Kidney tubule cell (primary cell): ENCODE data around the gene CD200R1L.
A peak's percentile ranks its signal among the peaks of the same experiment; 100 is the strongest.

ENCODE experiments used
- DNase-seq: peaks from one replicate; pipeline ENCODE4 v3.0.0-alpha.2; 2018; ENCODE audit warnings: low spot score

The CD200R1L gene

GRCh38 chr3:112818289-112818688 lies 28.4 kb downstream of the CD200R1L start:
- no peak for DNase-seq

DNA sequence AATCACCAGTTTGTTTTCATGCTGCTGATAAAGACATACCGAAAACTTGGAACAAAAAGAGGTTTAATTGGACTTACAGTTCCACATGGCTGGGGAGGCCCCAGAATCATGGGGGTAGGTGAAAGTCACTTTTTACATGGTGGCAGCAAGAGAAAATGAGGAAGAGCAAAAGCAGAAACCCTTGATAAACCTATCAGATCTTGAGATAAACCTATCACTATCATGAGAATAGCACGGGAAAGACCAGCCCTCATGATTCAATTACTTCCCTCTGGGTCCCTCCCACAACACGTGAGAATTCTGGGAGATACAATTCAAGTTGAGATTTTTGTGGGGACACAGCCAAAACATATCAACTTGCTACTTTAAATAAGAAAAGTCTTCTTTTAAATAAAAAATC lies 28.9 kb downstream of the CD200R1L start:
- no peak for DNase-seq

GRCh38 chr3:112817271-112817670 lies 29.4 kb downstream of the CD200R1L start:
- no peak for DNase-seq

DNA sequence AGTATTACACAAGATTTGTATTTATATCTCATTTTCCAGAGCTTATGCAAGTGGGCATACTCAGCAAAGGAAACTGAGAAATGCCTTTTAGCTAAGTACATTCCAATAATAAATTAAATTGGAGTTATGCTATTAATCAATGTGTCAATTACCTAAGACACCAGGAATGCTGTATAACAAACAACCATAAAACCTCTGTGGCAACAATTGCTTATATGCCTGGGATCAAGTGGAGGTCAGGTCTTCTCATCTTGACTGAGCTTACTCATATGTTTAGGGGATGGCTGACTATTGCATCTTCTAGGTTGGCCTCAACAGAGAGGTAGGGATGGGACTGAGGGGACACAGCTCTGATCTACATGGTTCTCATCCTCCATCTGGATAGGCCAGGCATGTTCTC lies 30.7 kb downstream of the CD200R1L start:
- DNase-seq, result no peak

- peak; percentile 53 for DNase-seq
Observed at GRCh38 chr3:112814266-112814665, 32.4 kb downstream of the CD200R1L start.

- DNase-seq, result peak; percentile 13
Observed at GRCh38 chr3:112813723-112814171, 32.9 kb downstream of the CD200R1L start.

DNA sequence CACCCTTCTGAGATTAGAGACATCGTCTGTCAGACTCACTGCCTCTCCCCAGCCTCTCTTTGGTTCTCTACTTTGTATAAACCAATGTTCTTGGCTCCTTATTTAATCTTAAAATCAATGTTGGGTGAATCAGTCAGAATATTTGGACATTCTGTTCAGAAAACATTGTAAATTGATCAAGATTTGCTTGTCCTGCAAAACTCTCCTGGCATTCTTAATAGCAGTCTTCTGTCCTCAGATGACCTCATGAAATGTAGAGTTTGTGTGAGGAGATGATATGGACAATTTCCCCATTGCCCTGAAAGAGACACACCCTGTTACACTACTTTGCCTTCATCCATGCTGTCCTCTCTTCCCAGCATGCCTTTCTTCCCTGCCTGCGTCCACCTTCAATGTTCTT lies 33.6 kb downstream of the CD200R1L start:
- no peak for DNase-seq

DNA sequence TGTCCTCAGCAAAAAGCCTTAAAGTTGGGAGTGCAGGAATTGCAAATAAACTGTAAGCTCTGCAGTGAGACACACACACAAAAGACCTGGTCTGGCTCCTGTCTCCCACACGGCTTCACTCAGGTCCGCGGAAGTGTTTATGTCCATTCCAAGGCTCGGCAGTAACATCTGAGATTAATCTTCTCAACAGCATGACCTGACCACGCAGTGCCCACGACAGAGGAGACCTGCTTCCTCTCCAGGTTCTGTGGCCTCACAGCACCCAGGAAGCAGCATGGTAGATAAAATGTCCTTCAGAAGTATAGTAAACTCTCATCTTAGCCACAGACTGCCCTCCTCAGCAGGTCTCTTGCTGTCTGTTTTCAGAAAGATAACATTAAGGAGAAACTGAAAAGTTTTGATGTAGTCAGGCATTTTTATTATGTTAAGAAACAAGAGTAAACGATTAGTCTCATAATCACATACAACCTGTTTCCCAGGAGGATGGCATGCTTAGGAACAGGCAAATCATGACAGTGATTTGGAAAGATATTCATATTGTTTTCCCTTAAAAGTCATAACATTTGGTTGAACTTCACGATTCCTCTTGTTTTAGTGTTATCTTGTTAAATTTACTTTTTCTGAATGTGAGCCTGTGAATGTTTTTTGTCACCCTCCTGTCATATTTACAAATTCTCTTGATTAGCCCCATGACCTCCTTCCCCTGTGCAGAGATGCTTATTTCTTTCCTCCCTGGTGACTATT lies 34.6 kb downstream of the CD200R1L start:
- DNase-seq, result no peak

DNA sequence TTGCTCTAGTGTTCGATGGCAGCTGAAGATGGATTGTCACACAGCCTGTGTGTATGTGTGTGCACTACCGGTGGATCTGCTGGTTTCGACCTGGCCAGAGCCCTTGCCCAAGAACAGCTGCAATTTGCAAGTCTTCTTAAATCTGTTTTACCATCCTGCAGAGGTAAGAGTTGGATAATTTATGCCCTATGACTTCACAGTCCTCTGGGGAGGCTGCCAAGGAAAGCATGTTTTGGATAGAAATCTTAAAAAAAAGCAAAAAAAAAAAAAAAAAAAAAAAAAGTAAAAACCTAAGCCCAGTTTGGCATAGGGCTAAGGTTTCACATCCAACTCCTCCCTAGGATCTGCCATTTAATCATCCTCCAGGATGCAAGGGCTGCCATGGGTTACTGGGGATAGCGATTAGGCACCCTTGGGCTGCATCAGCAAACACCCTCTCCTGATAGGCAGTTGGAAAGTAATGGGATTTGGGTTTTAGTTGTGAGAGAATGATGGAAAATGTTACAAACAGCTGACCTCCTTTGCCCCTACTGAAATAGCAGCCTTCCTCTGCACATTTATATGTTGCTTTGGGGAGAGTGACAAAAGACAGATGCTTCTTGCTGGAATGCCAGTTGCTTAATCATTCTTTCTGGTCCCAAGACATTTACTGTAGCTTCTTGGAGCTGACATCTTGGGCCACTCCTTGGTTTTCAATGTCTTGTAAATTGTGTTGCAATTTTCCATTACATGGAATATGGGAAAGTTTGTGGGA lies 35.4 kb downstream of the CD200R1L start:
- no peak for DNase-seq

DNA sequence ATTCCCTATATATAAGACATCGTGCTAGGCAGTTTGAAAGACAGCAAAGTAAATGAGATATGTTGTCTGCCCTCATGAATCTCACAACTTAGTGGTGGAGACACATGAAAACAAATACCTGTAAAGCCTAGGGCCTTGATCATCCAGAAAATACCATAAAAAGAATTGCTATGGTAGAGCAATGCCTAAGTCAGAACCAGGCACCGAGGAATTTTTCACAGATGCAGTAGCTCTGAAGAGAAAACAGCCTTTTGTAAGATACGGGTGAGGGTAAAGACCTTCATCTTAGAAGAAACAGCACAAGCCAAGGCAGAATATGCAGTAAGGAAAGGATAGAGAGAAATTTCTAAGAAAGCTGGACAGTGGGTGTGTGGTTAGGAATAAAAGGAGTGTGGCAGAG lies 36.1 kb downstream of the CD200R1L start:
- DNase-seq, result no peak

DNA sequence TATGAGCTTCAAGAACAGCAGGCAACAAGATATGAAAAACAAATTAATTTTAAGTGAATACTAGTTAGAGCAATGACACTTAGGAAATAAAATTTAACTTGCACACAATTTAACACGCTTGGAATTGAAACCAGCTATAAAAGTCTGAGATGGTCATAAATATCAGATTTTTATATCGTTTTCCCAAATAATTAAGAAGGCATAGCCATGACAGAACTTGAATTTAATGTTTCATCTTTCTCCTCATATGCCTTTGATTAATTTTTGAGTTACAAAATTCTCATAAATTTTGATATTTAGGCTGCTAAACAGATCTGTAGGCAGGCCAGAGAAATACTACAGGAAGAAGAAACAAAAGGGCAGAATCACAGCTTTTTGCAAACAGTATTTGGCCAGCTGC lies 38.5 kb downstream of the CD200R1L start:
- DNase-seq, result no peak

- no peak for DNase-seq
Observed at GRCh38 chr3:112807685-112808084, 39.0 kb downstream of the CD200R1L start.

- no peak for DNase-seq
Observed at GRCh38 chr3:112806903-112807302, 39.8 kb downstream of the CD200R1L start.

DNA sequence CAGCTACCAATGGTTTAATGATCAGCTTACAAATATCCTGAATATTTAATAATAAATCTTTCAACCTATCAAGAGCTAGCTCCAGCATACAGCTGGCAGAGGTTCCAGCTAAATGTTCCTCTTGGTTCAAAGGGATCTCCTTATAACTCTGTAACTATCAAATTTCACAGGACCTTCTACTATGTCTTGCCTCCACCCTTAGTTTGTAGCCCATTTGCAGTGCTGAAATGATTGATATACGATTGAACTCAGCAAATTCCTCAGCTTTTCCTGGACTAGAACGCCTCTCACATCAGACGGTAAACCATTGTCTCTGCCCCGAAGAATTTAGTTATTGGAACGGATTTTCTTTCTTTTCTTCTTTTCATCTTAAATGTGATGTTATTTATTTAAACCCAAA lies 41.5 kb downstream of the CD200R1L start:
- DNase-seq, result no peak

GRCh38 chr3:112804021-112804420 lies 42.6 kb downstream of the CD200R1L start:
- no peak for DNase-seq

DNA sequence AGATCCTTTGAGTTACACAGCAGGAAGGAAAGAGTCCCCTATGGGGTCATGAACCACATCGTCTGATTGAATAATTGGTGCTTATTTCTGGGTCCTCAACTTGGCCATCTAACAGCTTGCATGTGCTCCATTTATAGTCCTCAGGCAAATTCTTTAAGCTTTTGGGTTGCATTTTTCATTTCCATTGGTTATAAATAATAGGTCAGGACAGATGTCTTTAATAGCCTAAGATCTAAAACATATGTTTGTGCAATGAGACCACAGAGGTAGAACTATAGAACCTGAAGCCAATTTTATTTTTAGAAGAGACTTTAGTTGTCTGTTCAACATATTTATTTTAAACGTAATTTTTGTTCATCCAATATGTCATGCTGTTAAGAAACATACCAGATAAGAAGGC lies 43.2 kb downstream of the CD200R1L start:
- no peak for DNase-seq

DNA sequence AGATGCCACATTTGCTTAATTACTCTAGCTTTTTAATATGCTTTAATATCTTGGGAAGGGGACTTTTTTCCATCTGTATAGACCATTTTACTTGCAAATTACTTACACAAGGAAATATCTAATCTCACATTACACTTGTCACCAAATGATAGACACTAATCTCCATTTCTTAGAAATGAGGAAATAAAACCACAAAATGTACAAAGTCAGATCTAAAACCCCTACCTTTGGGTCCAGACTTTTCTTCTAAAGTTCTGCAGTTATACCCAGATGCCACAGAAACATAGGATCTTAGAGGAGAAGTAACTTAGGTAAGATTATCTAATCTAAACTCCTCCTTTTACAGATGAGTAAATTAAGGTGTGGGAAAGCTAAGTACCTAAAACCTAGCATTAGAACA lies 44.3 kb downstream of the CD200R1L start:
- DNase-seq, result no peak

- peak; percentile 61 for DNase-seq
Observed at GRCh38 chr3:112799946-112800345, 46.7 kb downstream of the CD200R1L start.

DNA sequence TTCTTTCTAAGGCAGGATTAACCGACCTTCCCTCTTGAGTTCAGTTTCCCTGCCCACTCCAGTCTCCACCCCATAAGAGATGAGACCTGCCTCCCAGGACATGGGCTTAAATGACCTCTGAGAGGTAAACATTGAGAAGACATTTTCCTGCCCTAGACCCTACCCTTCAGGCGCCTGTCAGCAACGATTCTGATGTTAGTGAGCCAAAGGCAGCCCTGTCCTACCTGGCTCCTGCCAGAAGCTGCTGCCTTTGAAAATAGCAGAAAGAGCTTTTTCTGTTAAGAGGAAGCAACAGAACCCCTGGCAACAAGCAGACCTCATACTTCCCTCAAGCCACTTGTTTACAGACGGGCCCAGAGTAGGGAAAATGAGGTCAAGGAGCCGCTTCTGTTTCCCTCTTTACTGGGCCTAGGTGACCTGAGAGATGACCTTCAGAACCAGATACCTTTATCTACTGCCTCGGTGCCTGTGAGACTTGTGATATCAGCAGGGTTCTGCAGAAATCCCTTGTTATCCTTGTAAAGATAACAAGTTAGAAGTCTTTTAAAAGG lies 52.0 kb downstream of the CD200R1L start:
- no peak for DNase-seq

- peak; percentile 53 for DNase-seq
Observed at GRCh38 chr3:112793326-112794081, 53.2 kb downstream of the CD200R1L start.

DNA sequence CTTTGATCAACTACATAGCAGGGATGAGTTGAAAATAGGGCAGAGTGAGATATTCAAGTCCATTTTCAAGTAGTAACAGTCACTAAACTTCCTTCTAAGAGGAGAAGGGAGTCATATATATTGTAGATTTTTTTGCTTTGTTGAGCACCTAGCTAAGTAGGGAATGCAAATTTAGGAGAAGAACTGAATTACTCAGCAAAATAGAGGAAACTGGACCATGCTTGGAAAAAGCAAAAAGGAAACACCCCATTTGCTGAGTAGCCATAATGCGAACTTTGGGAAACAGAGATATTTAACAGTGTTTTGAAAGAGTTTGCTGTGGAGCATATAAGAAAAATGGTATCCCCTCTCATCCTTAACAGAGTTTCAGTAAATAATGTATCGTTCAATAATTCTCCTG lies 54.9 kb downstream of the CD200R1L start:
- DNase-seq, result no peak

- no peak for DNase-seq
Observed at GRCh38 chr3:112789787-112790186, 56.9 kb downstream of the CD200R1L start.
